Chondrocyte (in vitro differentiated cells): ENCODE data around the gene NDFIP1. TPM values are rescaled to one million over a fixed set of nuclear protein-coding genes. Genes with fewer than 3 reads are reported as not detected.

ENCODE experiments used
- DNase-seq: peaks from one replicate; pipeline ENCODE4 v3.0.0; 2021; ENCODE audit warnings: mixed read lengths, low spot score
- H3K27ac Mint-ChIP-seq: one replicate; pipeline ENCODE4 v1.8.0; 2021; ENCODE audit warnings: mild to moderate bottlenecking, moderate library complexity, mixed read lengths; ENCODE audit not compliant: unreplicated experiment
- H3K27me3 Mint-ChIP-seq: 2 replicates; pipeline ENCODE4 v1.8.0; 2021; ENCODE audit warnings: low read depth, mixed read lengths
- H3K36me3 Mint-ChIP-seq: 2 replicates; pipeline ENCODE4 v1.8.0; 2021; ENCODE audit warnings: low read depth, mixed read lengths
- H3K4me1 Mint-ChIP-seq: 2 replicates; pipeline ENCODE4 v1.8.0; 2021; ENCODE audit warnings: low read depth, mild to moderate bottlenecking, mixed read lengths
- H3K4me3 Mint-ChIP-seq: one replicate; pipeline ENCODE4 v1.8.0; 2021; ENCODE audit warnings: mild to moderate bottlenecking, moderate library complexity, mixed read lengths; ENCODE audit not compliant: unreplicated experiment
- H3K9me3 Mint-ChIP-seq: 2 replicates; pipeline ENCODE4 v1.8.0; 2021; ENCODE audit warnings: low read depth, mixed read lengths
- total RNA-seq: library from RNA; stranded (reverse); gene quantifications from 3 replicates; pipeline ENCODE4 v1.2.1, GENCODE V29; 2021
- TF ChIP-seq, protein P1 (sequence below): fragments of 200-600 bp; sonication (generic); IDR thresholded peaks from 2 replicates; pipeline ENCODE4 v1.5.0; 2021; ENCODE audit warnings: antibody characterized with exemption, mild to moderate bottlenecking, moderate library complexity

The NDFIP1 gene
- total RNA-seq, 1 donor from 2014 or later, result 64.2 TPM

DNA sequence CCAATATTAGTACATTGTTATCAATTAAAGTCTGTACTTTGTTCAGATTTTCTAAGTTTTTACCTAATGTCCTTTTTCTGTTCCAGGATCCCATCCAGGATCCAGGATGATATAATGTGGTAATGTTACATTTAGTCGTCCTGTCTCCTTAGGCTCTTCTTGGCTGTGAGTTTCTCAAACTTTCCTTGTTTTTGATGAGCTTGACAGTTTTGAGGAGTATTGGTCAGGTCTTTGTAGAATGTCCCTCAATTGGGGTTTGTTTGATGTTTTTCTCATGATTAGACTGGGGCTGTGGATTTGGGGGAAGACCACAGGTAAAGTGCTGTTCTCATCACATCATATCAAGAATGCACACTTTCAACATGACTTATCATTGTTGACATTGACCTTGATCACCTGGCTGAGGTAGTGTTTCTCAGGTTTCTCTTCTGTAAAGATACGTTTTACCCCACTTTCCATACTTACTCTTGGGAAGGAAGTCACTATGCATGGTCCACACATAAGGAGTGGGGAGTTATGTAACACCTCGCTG is 9.6 kb downstream of the NDFIP1 start:
- Mint-ChIP-seq H3K36me3 (peaks cover 2% of the 10 kb centered on the region), H3K27ac (no peak overlapping the region), H3K9me3 (no peaks in the 10 kb centered on the region), H3K27me3 (no peaks in the 10 kb centered on the region), H3K4me1 (peaks cover 43% of the 10 kb centered on the region), H3K4me3 (no peak overlapping the region)
- no peak for DNase-seq
- TF ChIP-seq, protein P1, sequence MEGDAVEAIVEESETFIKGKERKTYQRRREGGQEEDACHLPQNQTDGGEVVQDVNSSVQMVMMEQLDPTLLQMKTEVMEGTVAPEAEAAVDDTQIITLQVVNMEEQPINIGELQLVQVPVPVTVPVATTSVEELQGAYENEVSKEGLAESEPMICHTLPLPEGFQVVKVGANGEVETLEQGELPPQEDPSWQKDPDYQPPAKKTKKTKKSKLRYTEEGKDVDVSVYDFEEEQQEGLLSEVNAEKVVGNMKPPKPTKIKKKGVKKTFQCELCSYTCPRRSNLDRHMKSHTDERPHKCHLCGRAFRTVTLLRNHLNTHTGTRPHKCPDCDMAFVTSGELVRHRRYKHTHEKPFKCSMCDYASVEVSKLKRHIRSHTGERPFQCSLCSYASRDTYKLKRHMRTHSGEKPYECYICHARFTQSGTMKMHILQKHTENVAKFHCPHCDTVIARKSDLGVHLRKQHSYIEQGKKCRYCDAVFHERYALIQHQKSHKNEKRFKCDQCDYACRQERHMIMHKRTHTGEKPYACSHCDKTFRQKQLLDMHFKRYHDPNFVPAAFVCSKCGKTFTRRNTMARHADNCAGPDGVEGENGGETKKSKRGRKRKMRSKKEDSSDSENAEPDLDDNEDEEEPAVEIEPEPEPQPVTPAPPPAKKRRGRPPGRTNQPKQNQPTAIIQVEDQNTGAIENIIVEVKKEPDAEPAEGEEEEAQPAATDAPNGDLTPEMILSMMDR, result no peak

DNA sequence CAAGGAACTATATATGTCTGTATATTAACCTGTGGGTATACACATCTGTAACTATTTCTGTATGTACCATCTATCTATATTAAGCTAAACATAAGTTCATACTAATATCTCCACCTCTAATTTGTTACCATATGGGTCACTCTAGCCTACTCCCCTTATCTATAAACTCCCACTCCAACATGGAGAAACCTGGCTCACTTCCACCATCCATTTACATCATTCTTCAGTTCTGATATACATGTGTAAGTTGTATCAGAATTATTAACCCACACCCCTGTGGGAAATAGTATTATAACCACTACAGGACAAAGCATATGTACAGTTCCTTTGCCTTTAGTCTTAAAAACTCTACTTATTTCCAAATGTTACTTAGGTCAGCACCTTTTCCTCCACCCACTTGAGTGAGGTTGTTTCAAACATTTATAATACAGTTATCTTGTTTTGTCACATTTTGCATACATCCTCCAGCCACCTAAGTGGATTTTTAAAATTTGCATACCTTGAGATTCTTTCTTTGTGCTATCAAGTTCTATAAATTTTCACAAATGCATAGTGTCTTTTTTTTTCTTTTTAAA is 10.6 kb downstream of the NDFIP1 start:
- Mint-ChIP-seq H3K27ac (no peak overlapping the region), H3K9me3 (no peaks in the 10 kb centered on the region), H3K4me1 (peaks cover 43% of the 10 kb centered on the region), H3K27me3 (no peaks in the 10 kb centered on the region), H3K36me3 (peaks cover 2% of the 10 kb centered on the region), H3K4me3 (no peak overlapping the region)
- DNase-seq, result no peak
- TF ChIP-seq, protein P1, result no peak

DNA sequence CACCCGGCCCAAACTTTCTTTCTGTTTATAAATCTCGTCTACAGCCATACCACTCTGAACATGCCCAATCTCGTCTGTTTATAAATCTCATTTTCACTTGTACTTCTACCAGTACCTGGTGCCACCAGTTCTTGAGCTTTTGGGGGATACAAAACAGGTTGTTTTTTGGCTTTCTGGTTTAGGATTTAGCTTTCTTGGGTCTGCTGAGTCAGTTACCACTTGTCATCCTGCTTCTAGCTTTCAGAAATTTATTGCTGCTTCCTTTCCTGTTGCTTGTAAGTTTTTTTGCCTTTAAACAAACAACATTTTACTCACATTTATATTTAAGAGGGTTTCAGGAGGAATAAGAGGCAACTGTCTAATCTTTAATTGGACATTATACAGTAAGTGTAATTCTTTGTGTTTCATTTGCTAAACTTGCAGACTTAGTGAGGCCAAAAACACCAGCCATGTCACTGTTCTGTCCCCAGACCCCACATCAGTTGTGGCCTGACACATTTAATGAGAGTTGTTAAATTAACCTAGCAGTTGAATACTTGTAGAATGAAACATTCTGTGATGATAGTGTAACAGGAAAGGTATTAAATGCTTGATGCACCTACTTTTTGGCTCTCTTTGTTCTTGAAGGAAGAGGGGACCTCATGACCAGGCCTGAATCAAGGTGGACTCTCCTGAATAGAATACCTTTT is 11.8 kb downstream of the NDFIP1 start:
- TF ChIP-seq, protein P1, result no peak
- Mint-ChIP-seq H3K4me3 (no peak overlapping the region), H3K4me1 (peaks cover 43% of the 10 kb centered on the region), H3K27me3 (no peaks in the 10 kb centered on the region), H3K27ac (no peak overlapping the region), H3K9me3 (no peaks in the 10 kb centered on the region), H3K36me3 (peaks cover 2% of the 10 kb centered on the region)
- DNase-seq, result no peak

DNA sequence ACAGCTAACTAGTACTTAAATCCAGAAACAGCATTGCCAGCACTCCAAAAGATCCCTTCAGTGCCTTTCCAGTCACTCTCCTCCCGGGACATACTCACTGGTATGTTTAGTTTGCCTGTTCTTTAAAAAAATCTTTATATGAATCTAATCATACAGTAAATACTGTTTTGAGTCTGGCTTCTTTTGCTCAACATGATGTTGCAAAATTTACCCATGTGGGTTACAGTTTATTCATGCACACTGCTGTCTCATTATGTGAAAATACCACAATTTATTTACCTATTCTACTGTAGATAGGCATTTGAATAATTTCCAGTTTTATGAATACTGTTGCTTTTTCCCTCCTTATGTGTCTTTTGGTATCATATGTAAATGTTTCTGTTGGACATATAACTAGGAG is 13.5 kb downstream of the NDFIP1 start:
- peaks cover 36% of the 10 kb centered on the region for H3K4me1 Mint-ChIP-seq
- TF ChIP-seq, protein P1, result no peak
- H3K9me3 Mint-ChIP-seq, result peaks cover 2% of the 10 kb centered on the region
- peaks cover 2% of the 10 kb centered on the region for H3K36me3 Mint-ChIP-seq
- H3K4me3 Mint-ChIP-seq, result no peak overlapping the region
- DNase-seq, result no peak
- no peaks in the 10 kb centered on the region for H3K27me3 Mint-ChIP-seq
- no peak overlapping the region for H3K27ac Mint-ChIP-seq

GRCh38 chr5:142125378-142125777 is 16.8 kb downstream of the NDFIP1 start:
- no peaks in the 10 kb centered on the region for H3K27me3 Mint-ChIP-seq
- TF ChIP-seq, protein P1, result no peak
- no peak overlapping the region for H3K4me3 Mint-ChIP-seq
- peaks cover 2% of the 10 kb centered on the region for H3K9me3 Mint-ChIP-seq
- H3K27ac Mint-ChIP-seq, result no peak overlapping the region
- peaks cover 31% of the 10 kb centered on the region for H3K4me1 Mint-ChIP-seq
- DNase-seq, result no peak
- H3K36me3 Mint-ChIP-seq, result peaks cover 2% of the 10 kb centered on the region
